ENCODE measurements around the gene GLE1. TPM values are rescaled to one million over a fixed set of nuclear protein-coding genes. Genes with fewer than 3 reads are reported as not detected.

The GLE1 gene
- total and polyA plus RNA-seq, 8 donors: 21.6 to 31.8 (median 28.9) TPM

GRCh38 chr9:128588581-128589233, 84.2 kb downstream of the GLE1 start:
- Histone ChIP-seq H3K27ac (no peak overlapping the region), H3K9me3 (no peaks in the 10 kb centered on the region), H3K4me1 (no peaks in the 10 kb centered on the region), H3K36me3 (peaks cover 9 to 100% of the 10 kb centered on the region in 2 donors), H3K4me3 (no peak overlapping the region), H3K27me3 (no peaks in the 10 kb centered on the region)
- ATAC-seq (no peak), DNase-seq (no peak)
- no peak for TF ChIP-seq CTCF (IDR thresholded peaks at IDR 0.05)
- intact Hi-C loops (cut with DNase I): no loop called here

Other genes starting within 250 kb of the GLE1 start
- 100 to 1,000 TPM; 108 to 126 TPM for gene GOLGA2, start 228.7 kb upstream of the GLE1 start, total RNA-seq
- gene GOLGA2, start 228.7 kb upstream of the GLE1 start, polyA plus RNA-seq (ENCODE audit: insufficient read length in 6 of 6): 100 to 1,000 TPM in 5 of 6 donors, 10 to 100 TPM in 1; 97.2 to 163 (median 117) TPM
- gene SWI5, start 228.4 kb upstream of the GLE1 start, total RNA-seq: 10 to 100 TPM; 16.2 to 25.6 TPM
- 10 to 100 TPM; 29.9 to 36.9 (median 32.5) TPM for gene SWI5, start 228.4 kb upstream of the GLE1 start, polyA plus RNA-seq (ENCODE audit: insufficient read length in 6 of 6)
- 10 to 100 TPM; 23.0 to 23.7 TPM for gene TRUB2, start 182.3 kb upstream of the GLE1 start, total RNA-seq
- 10 to 100 TPM; 31.8 to 34.6 (median 32.7) TPM for gene TRUB2, start 182.3 kb upstream of the GLE1 start, polyA plus RNA-seq (ENCODE audit: insufficient read length in 6 of 6)
- gene COQ4, start 181.9 kb upstream of the GLE1 start, total RNA-seq: 10 to 100 TPM; 35.5 to 36.2 TPM
- gene COQ4, start 181.9 kb upstream of the GLE1 start, polyA plus RNA-seq (ENCODE audit: insufficient read length in 6 of 6): 10 to 100 TPM; 50.6 to 77.1 (median 65.7) TPM
- 10 to 100 TPM; 32.7 to 33.7 TPM for gene SLC27A4, start 164.2 kb upstream of the GLE1 start, total RNA-seq
- gene SLC27A4, start 164.2 kb upstream of the GLE1 start, polyA plus RNA-seq (ENCODE audit: insufficient read length in 6 of 6): 10 to 100 TPM in 4 of 6 donors, 1 to 10 TPM in 2; 7.6 to 15.9 (median 11.2) TPM
- 10 to 100 TPM; 56.4 to 59.9 TPM for gene URM1, start 133.3 kb upstream of the GLE1 start, total RNA-seq
- 10 to 100 TPM; 55.1 to 66.8 (median 62.3) TPM for gene URM1, start 133.3 kb upstream of the GLE1 start, polyA plus RNA-seq (ENCODE audit: insufficient read length in 6 of 6)
- 10 to 100 TPM; 35.8 to 79.0 TPM for gene CERCAM, start 83.9 kb upstream of the GLE1 start, total RNA-seq
- 10 to 100 TPM; 43.2 to 54.9 (median 46.7) TPM for gene CERCAM, start 83.9 kb upstream of the GLE1 start, polyA plus RNA-seq (ENCODE audit: insufficient read length in 6 of 6)
- 10 to 100 TPM; 21.0 to 21.1 TPM for gene ODF2, start 48.7 kb upstream of the GLE1 start, total RNA-seq
- 10 to 100 TPM; 56.7 to 70.3 (median 63.4) TPM for gene ODF2, start 48.7 kb upstream of the GLE1 start, polyA plus RNA-seq (ENCODE audit: insufficient read length in 6 of 6)
- 100 to 1,000 TPM; 329 to 404 TPM for gene SPTAN1, start 47.9 kb downstream of the GLE1 start, total RNA-seq
- gene SPTAN1, start 47.9 kb downstream of the GLE1 start, polyA plus RNA-seq (ENCODE audit: insufficient read length in 6 of 6): 100 to 1,000 TPM; 288 to 357 (median 320) TPM
- 10 to 100 TPM; 52.7 to 55.4 TPM for gene DYNC2I2, start 152.1 kb downstream of the GLE1 start, total RNA-seq
- gene DYNC2I2, start 152.1 kb downstream of the GLE1 start, polyA plus RNA-seq (ENCODE audit: insufficient read length in 6 of 6): 10 to 100 TPM; 45.2 to 51.9 (median 48.6) TPM
- gene SET, start 184.5 kb downstream of the GLE1 start, total RNA-seq: 100 to 1,000 TPM; 249 to 294 TPM
- gene SET, start 184.5 kb downstream of the GLE1 start, polyA plus RNA-seq (ENCODE audit: insufficient read length in 6 of 6): 100 to 1,000 TPM; 470 to 615 (median 549) TPM
- gene PKN3, start 197.8 kb downstream of the GLE1 start, total RNA-seq: 10 to 100 TPM; 11.8 to 15.9 TPM
- 10 to 100 TPM; 11.8 to 18.0 (median 14.4) TPM for gene PKN3, start 197.8 kb downstream of the GLE1 start, polyA plus RNA-seq (ENCODE audit: insufficient read length in 6 of 6)
- 10 to 100 TPM; 42.2 to 48.9 TPM for gene ZDHHC12, start 219.4 kb downstream of the GLE1 start, total RNA-seq
- 10 to 100 TPM; 10.8 to 13.3 (median 11.3) TPM for gene ZDHHC12, start 219.4 kb downstream of the GLE1 start, polyA plus RNA-seq (ENCODE audit: insufficient read length in 6 of 6)